Right lobe of liver (tissue), 4 donors: ENCODE data around the gene PTGS1.
"Not testable (repeated sequence)": the region's sequence is repeated elsewhere in the genome, so short reads cannot be mapped to it uniquely, and the experiment has no call there.

Source experiments
- CTCF ChIP-seq, 4 donors: fragments of 200-600 bp in 3 of 4; fragments of 450-650 bp in 1 of 4; IDR thresholded peaks; one replicate each; pipeline versions ENCODE4 v1.5.1 to v1.8.0; 2016 to 2022; ENCODE audit warnings: antibody characterized with exemption in 4 of 4, mild to moderate bottlenecking in 2 of 4
- POLR2A ChIP-seq: fragments of 450-650 bp; IDR thresholded peaks from one replicate; pipeline ENCODE4 v1.6.1; 2017; ENCODE audit warnings: antibody characterized with exemption, mild to moderate bottlenecking
- donor health status: DM: no; HTN: no; CAD: no.
- donor health status: DM: no; HTN: no; CAD: no.
- donor health status: DM: no; HTN: yes; CAD: no.

- TF ChIP-seq CTCF (IDR thresholded peaks at IDR 0.05); POLR2A: not testable (repeated sequence)
Observed at GRCh38 chr9:122405304-122406069, 34.7 kb downstream of the PTGS1 start.
